Left lobe of liver (tissue), 2 donors: Measurements from ENCODE around the gene RAD17. TPM values are rescaled to one million over a fixed set of nuclear protein-coding genes. Genes with fewer than 3 reads are reported as not detected.
A peak's percentile ranks its signal among the peaks of the same experiment; 100 is the strongest.
"Not testable (repeated sequence)": the region's sequence is repeated elsewhere in the genome, so short reads cannot be mapped to it uniquely, and the experiment has no call there.

Source experiments
- ATAC-seq: fragments of 200-7000 bp; cut with Tn5 transposase; one replicate; pipeline ENCODE4 v1.9.1; 2020; ENCODE audit warnings: mild to moderate bottlenecking, moderate library complexity
- DNase-seq: peaks from one replicate; pipeline ENCODE4 v3.0.0-alpha.2; 2020; ENCODE audit warnings: low spot score
- total RNA-seq: library from RNA; stranded (reverse); gene quantifications from one replicate; pipeline ENCODE4 v1.2.1, GENCODE V29; 2021
- donor health status: DM: no; HTN: no; CAD: no; lungs with moderate emphysema.
- donor health status: DM: no; HTN: yes; CAD: no.

Gene RAD17
- total RNA-seq, 1 donor from 2014 or later, result 8.9 TPM

DNA sequence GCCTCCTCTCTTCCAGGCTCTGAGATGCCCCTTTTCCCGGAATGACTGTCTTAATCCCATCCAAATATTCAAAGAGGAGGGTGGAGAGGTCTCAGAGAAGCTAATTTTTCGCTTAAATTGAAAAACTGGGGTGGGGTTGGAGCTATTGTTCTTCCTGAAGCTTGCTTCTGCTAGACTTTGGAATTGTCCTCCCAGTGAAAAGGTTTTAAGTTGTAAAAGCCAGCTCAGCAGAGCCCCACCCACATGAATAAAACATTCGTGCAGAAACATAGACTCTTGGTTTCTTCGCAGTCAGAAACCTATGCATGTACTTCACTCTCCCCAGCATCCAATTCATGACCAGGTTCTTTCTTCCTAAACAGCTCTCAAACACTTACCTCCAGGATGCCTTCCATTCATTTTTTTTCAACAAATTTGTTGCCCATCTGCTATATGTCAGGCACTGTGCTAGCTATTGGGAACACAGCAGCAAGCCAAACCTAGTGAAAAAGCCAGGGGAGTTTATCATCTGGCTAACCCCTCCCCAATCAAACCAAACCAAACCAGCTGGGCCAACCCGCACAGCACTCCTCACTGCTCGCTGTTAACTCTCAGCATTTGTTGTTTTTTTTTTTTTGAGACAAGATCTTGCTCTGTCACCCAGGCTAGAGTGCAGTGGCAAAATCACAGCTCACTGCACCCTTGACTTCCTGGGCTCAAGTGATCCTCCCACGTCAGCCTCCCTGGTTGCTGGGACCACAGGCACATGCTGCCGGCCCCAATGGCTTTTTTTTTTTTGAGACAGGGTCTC lies 85.0 kb downstream of the RAD17 start:
- peak; percentile 69 for ATAC-seq
- peak; percentile 58 for DNase-seq

DNA sequence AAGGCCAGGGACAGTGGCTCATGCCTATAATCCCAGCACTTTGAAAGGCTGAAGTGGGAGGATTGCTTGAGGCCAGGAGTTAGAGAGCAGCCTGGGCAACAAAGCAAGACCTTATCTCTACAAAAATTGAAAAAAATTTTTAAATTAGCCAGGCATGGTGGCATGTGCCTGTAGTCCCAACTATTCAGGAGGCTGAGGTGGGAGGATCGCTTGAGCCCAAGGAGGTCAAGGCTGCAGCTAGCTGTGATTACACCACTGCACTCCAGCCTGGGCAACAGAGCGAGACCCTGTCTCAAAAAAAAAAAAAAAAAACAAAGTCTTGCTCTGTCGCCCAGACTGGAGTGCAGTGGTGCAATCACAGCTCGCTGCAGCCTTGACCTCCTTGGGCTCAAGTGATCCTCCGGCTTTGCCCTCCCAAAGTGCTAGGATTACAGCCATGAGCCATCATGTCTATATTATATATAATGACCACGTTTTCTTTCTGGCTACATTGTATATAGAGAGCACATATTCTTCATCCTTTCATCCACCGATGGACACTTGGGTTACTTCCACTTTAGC lies 85.9 kb downstream of the RAD17 start:
- DNase-seq, result not testable (repeated sequence)

DNA sequence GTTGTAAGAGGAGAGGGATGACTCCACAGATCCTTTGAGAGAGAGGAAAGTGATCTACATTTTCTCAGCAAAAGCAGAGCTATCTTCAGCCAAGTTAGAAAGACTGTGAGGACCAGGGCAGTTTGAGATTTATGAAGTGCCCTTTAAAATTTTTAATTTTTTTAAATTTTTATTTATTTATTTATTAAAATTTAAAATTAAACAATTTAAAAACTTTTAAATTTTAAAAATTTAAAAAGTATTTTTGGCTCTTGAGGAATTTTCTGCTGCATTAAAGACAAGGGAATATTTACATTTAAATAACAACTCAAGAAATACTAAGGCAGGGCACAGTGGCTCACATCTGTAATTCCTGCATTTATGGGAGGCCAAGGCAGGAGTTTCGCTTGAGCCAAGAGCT lies 92.6 kb downstream of the RAD17 start:
- DNase-seq, result no peak
- ATAC-seq, result no peak

More for the DNA sequence above, 85.9 kb downstream of the RAD17 start:
- peak; percentile 5 for ATAC-seq

Other genes with a start within 250 kb of the RAD17 start
- gene CCNB1, start 202.7 kb upstream of the RAD17 start, total RNA-seq, result 2.7 TPM
- gene CENPH, start 180.2 kb upstream of the RAD17 start, total RNA-seq, result 0.53 TPM
- gene CDK7, start 134.9 kb upstream of the RAD17 start, total RNA-seq, result 7.6 TPM
- 18.6 TPM for gene CCDC125, start 37.0 kb upstream of the RAD17 start, total RNA-seq
- 18.8 TPM for gene AK6, start 298 bp upstream of the RAD17 start, total RNA-seq
- gene TAF9, start 298 bp upstream of the RAD17 start, total RNA-seq, result 20.0 TPM
- 29.7 TPM for gene MARVELD2, start 45.3 kb downstream of the RAD17 start, total RNA-seq
- gene OCLN, start 123.0 kb downstream of the RAD17 start, total RNA-seq, result 27.3 TPM
- gene GTF2H2C, start 190.4 kb downstream of the RAD17 start, total RNA-seq, result 10.8 TPM